Measurements from ENCODE around the gene PALS2.
A peak's percentile ranks its signal among the peaks of the same experiment; 100 is the strongest.

The PALS2 gene

GRCh38 chr7:24582166-24582565 is 8.9 kb downstream of the PALS2 start:
- Histone ChIP-seq H3K4me3 (ENCODE audit: low read length in 2 of 2) (no peak overlapping the region), H3K9ac (ENCODE audit: low read depth in 1 of 2, low read length in 2 of 2) (no peak overlapping the region), H3K27ac (ENCODE audit: low read depth in 2 of 2, low read length in 2 of 2) (no peak overlapping the region), H3K36me3 (ENCODE audit: control insufficient read depth in 2 of 2, insufficient read depth in 2 of 2, low read length in 2 of 2) (no peaks in the 10 kb centered on the region), H3K9me3 (ENCODE audit: control insufficient read depth in 2 of 2, low read length in 2 of 2) (no peaks in the 10 kb centered on the region), H3K4me1 (ENCODE audit: control insufficient read depth in 2 of 2, insufficient read depth in 2 of 2, low read length in 2 of 2) (no peaks in the 10 kb centered on the region), H3K27me3 (ENCODE audit: control insufficient read depth in 2 of 2, insufficient read depth in 2 of 2, low read length in 2 of 2) (no peaks in the 10 kb centered on the region)

GRCh38 chr7:24587853-24588252 is 14.6 kb downstream of the PALS2 start:
- H3K36me3 ChIP-seq (ENCODE audit: control insufficient read depth in 2 of 2, insufficient read depth in 2 of 2, low read length in 2 of 2), result no peaks in the 10 kb centered on the region
- no peak overlapping the region for H3K27ac ChIP-seq (ENCODE audit: low read depth in 2 of 2, low read length in 2 of 2)
- H3K27me3 ChIP-seq (ENCODE audit: control insufficient read depth in 2 of 2, insufficient read depth in 2 of 2, low read length in 2 of 2), result no peaks in the 10 kb centered on the region
- no peak overlapping the region for H3K4me3 ChIP-seq (ENCODE audit: low read length in 2 of 2)
- H3K9me3 ChIP-seq (ENCODE audit: control insufficient read depth in 2 of 2, low read length in 2 of 2), result no peaks in the 10 kb centered on the region
- H3K9ac ChIP-seq (ENCODE audit: low read depth in 1 of 2, low read length in 2 of 2), result no peak overlapping the region
- H3K4me1 ChIP-seq (ENCODE audit: control insufficient read depth in 2 of 2, insufficient read depth in 2 of 2, low read length in 2 of 2), result no peaks in the 10 kb centered on the region

- no peak overlapping the region for H3K4me3 ChIP-seq (ENCODE audit: low read length in 2 of 2)
- H3K4me1 ChIP-seq (ENCODE audit: control insufficient read depth in 2 of 2, insufficient read depth in 2 of 2, low read length in 2 of 2), result no peaks in the 10 kb centered on the region
- H3K36me3 ChIP-seq (ENCODE audit: control insufficient read depth in 2 of 2, insufficient read depth in 2 of 2, low read length in 2 of 2), result no peaks in the 10 kb centered on the region
- no peaks in the 10 kb centered on the region for H3K27me3 ChIP-seq (ENCODE audit: control insufficient read depth in 2 of 2, insufficient read depth in 2 of 2, low read length in 2 of 2)
- H3K9ac ChIP-seq (ENCODE audit: low read depth in 1 of 2, low read length in 2 of 2), result no peak overlapping the region
- H3K27ac ChIP-seq (ENCODE audit: low read depth in 2 of 2, low read length in 2 of 2), result no peak overlapping the region
- no peaks in the 10 kb centered on the region for H3K9me3 ChIP-seq (ENCODE audit: control insufficient read depth in 2 of 2, low read length in 2 of 2)
Observed at GRCh38 chr7:24591152-24591551, 17.9 kb downstream of the PALS2 start.

GRCh38 chr7:24595671-24596418 is 22.6 kb downstream of the PALS2 start:
- peak overlapping the region in 1 of 2 donors; percentile 34 for H3K4me3 ChIP-seq (ENCODE audit: low read length in 2 of 2)
- H3K9me3 ChIP-seq (ENCODE audit: control insufficient read depth in 2 of 2, low read length in 2 of 2), result no peaks in the 10 kb centered on the region
- no peak overlapping the region for H3K27ac ChIP-seq (ENCODE audit: low read depth in 2 of 2, low read length in 2 of 2)
- no peaks in the 10 kb centered on the region for H3K4me1 ChIP-seq (ENCODE audit: control insufficient read depth in 2 of 2, insufficient read depth in 2 of 2, low read length in 2 of 2)
- no peaks in the 10 kb centered on the region for H3K27me3 ChIP-seq (ENCODE audit: control insufficient read depth in 2 of 2, insufficient read depth in 2 of 2, low read length in 2 of 2)
- H3K36me3 ChIP-seq (ENCODE audit: control insufficient read depth in 2 of 2, insufficient read depth in 2 of 2, low read length in 2 of 2), result no peaks in the 10 kb centered on the region
- H3K9ac ChIP-seq (ENCODE audit: low read depth in 1 of 2, low read length in 2 of 2), result no peak overlapping the region

GRCh38 chr7:24597014-24597413 is 23.8 kb downstream of the PALS2 start:
- H3K36me3 ChIP-seq (ENCODE audit: control insufficient read depth in 2 of 2, insufficient read depth in 2 of 2, low read length in 2 of 2), result no peaks in the 10 kb centered on the region
- no peaks in the 10 kb centered on the region for H3K4me1 ChIP-seq (ENCODE audit: control insufficient read depth in 2 of 2, insufficient read depth in 2 of 2, low read length in 2 of 2)
- H3K4me3 ChIP-seq (ENCODE audit: low read length in 2 of 2), result no peak overlapping the region
- H3K27me3 ChIP-seq (ENCODE audit: control insufficient read depth in 2 of 2, insufficient read depth in 2 of 2, low read length in 2 of 2), result no peaks in the 10 kb centered on the region
- no peak overlapping the region for H3K27ac ChIP-seq (ENCODE audit: low read depth in 2 of 2, low read length in 2 of 2)
- no peaks in the 10 kb centered on the region for H3K9me3 ChIP-seq (ENCODE audit: control insufficient read depth in 2 of 2, low read length in 2 of 2)
- H3K9ac ChIP-seq (ENCODE audit: low read depth in 1 of 2, low read length in 2 of 2), result no peak overlapping the region

- no peaks in the 10 kb centered on the region for H3K27me3 ChIP-seq (ENCODE audit: control insufficient read depth in 2 of 2, insufficient read depth in 2 of 2, low read length in 2 of 2)
- no peak overlapping the region for H3K9ac ChIP-seq (ENCODE audit: low read depth in 1 of 2, low read length in 2 of 2)
Observed at GRCh38 chr7:24601600-24601999, 28.3 kb downstream of the PALS2 start.

GRCh38 chr7:24602860-24603456 is 29.7 kb downstream of the PALS2 start:
- H3K27me3 ChIP-seq (ENCODE audit: control insufficient read depth in 2 of 2, insufficient read depth in 2 of 2, low read length in 2 of 2), result no peaks in the 10 kb centered on the region
- no peak overlapping the region for H3K4me3 ChIP-seq (ENCODE audit: low read length in 2 of 2)
- H3K9me3 ChIP-seq (ENCODE audit: control insufficient read depth in 2 of 2, low read length in 2 of 2), result no peaks in the 10 kb centered on the region
- H3K36me3 ChIP-seq (ENCODE audit: control insufficient read depth in 2 of 2, insufficient read depth in 2 of 2, low read length in 2 of 2), result no peaks in the 10 kb centered on the region
- H3K27ac ChIP-seq (ENCODE audit: low read depth in 2 of 2, low read length in 2 of 2), result no peak overlapping the region
- H3K9ac ChIP-seq (ENCODE audit: low read depth in 1 of 2, low read length in 2 of 2), result no peak overlapping the region
- H3K4me1 ChIP-seq (ENCODE audit: control insufficient read depth in 2 of 2, insufficient read depth in 2 of 2, low read length in 2 of 2), result no peaks in the 10 kb centered on the region

More at GRCh38 chr7:24601600-24601999, 28.3 kb downstream of the PALS2 start:
- H3K9me3 ChIP-seq (ENCODE audit: control insufficient read depth in 2 of 2, low read length in 2 of 2), result no peaks in the 10 kb centered on the region
- H3K27ac ChIP-seq (ENCODE audit: low read depth in 2 of 2, low read length in 2 of 2), result no peak overlapping the region
- no peaks in the 10 kb centered on the region for H3K36me3 ChIP-seq (ENCODE audit: control insufficient read depth in 2 of 2, insufficient read depth in 2 of 2, low read length in 2 of 2)
- no peaks in the 10 kb centered on the region for H3K4me1 ChIP-seq (ENCODE audit: control insufficient read depth in 2 of 2, insufficient read depth in 2 of 2, low read length in 2 of 2)
- H3K4me3 ChIP-seq (ENCODE audit: low read length in 2 of 2), result no peak overlapping the region

GRCh38 chr7:24604630-24605029 is 31.4 kb downstream of the PALS2 start:
- Histone ChIP-seq H3K4me3 (ENCODE audit: low read length in 2 of 2) (no peak overlapping the region), H3K9me3 (ENCODE audit: control insufficient read depth in 2 of 2, low read length in 2 of 2) (no peaks in the 10 kb centered on the region), H3K27me3 (ENCODE audit: control insufficient read depth in 2 of 2, insufficient read depth in 2 of 2, low read length in 2 of 2) (no peaks in the 10 kb centered on the region), H3K4me1 (ENCODE audit: control insufficient read depth in 2 of 2, insufficient read depth in 2 of 2, low read length in 2 of 2) (no peaks in the 10 kb centered on the region), H3K9ac (ENCODE audit: low read depth in 1 of 2, low read length in 2 of 2) (no peak overlapping the region), H3K36me3 (ENCODE audit: control insufficient read depth in 2 of 2, insufficient read depth in 2 of 2, low read length in 2 of 2) (no peaks in the 10 kb centered on the region), H3K27ac (ENCODE audit: low read depth in 2 of 2, low read length in 2 of 2) (no peak overlapping the region)

GRCh38 chr7:24608504-24608903 is 35.3 kb downstream of the PALS2 start:
- no peak overlapping the region for H3K27ac ChIP-seq (ENCODE audit: low read depth in 2 of 2, low read length in 2 of 2)
- H3K4me1 ChIP-seq (ENCODE audit: control insufficient read depth in 2 of 2, insufficient read depth in 2 of 2, low read length in 2 of 2), result no peaks in the 10 kb centered on the region
- H3K9ac ChIP-seq (ENCODE audit: low read depth in 1 of 2, low read length in 2 of 2), result no peak overlapping the region

GRCh38 chr7:24609059-24609458 is 35.8 kb downstream of the PALS2 start:
- Histone ChIP-seq H3K9ac (ENCODE audit: low read depth in 1 of 2, low read length in 2 of 2) (no peak overlapping the region), H3K27ac (ENCODE audit: low read depth in 2 of 2, low read length in 2 of 2) (no peak overlapping the region), H3K4me3 (ENCODE audit: low read length in 2 of 2) (no peak overlapping the region), H3K27me3 (ENCODE audit: control insufficient read depth in 2 of 2, insufficient read depth in 2 of 2, low read length in 2 of 2) (no peaks in the 10 kb centered on the region), H3K36me3 (ENCODE audit: control insufficient read depth in 2 of 2, insufficient read depth in 2 of 2, low read length in 2 of 2) (no peaks in the 10 kb centered on the region), H3K9me3 (ENCODE audit: control insufficient read depth in 2 of 2, low read length in 2 of 2) (no peaks in the 10 kb centered on the region), H3K4me1 (ENCODE audit: control insufficient read depth in 2 of 2, insufficient read depth in 2 of 2, low read length in 2 of 2) (no peaks in the 10 kb centered on the region)

More at GRCh38 chr7:24608504-24608903, 35.3 kb downstream of the PALS2 start:
- Histone ChIP-seq H3K36me3 (ENCODE audit: control insufficient read depth in 2 of 2, insufficient read depth in 2 of 2, low read length in 2 of 2) (no peaks in the 10 kb centered on the region), H3K4me3 (ENCODE audit: low read length in 2 of 2) (no peak overlapping the region), H3K9me3 (ENCODE audit: control insufficient read depth in 2 of 2, low read length in 2 of 2) (no peaks in the 10 kb centered on the region), H3K27me3 (ENCODE audit: control insufficient read depth in 2 of 2, insufficient read depth in 2 of 2, low read length in 2 of 2) (no peaks in the 10 kb centered on the region)

Data from mucosa of rectum (tissue), 2 donors.